Activated B cell treated with CpG ODN at 0.5 μM for 24 hours (primary cell): ENCODE results near the gene CFAP47. TPM values are rescaled to one million over a fixed set of nuclear protein-coding genes. Genes with fewer than 3 reads are reported as not detected.
"Not testable (repeated sequence)": the region's sequence is repeated elsewhere in the genome, so short reads cannot be mapped to it uniquely, and the experiment has no call there.

Experiments
- ATAC-seq: fragments of 200-7000 bp; cut with Tn5 transposase; one replicate; pipeline ENCODE4 v1.10.0; 2021; ENCODE audit warnings: low read depth, mild to moderate bottlenecking, moderate library complexity
- CTCF ChIA-PET: fragments of 350-600 bp; sonication (Branson Sonifier 250); formaldehyde crosslinking; loops from one replicate; lab custom pipeline; 2021; ENCODE audit warnings: antibody characterized with exemption; lab: Charles Lee
- POLR2A ChIA-PET: fragments of 350-600 bp; sonication (Branson Sonifier 250); formaldehyde crosslinking; loops from one replicate; lab custom pipeline; 2021; ENCODE audit warnings: antibody characterized with exemption; lab: Charles Lee
- DNase-seq: peaks from one replicate; pipeline ENCODE4 v3.0.0; 2022
- H3K27ac Mint-ChIP-seq: one replicate; pipeline ENCODE4 v1.8.0; 2020; ENCODE audit warnings: mixed read lengths
- H3K27me3 Mint-ChIP-seq: one replicate; pipeline ENCODE4 v1.8.0; 2021; ENCODE audit warnings: mixed read lengths
- H3K36me3 Mint-ChIP-seq: one replicate; pipeline ENCODE4 v1.8.0; 2021; ENCODE audit warnings: low read depth, mixed read lengths
- H3K4me1 Mint-ChIP-seq: one replicate; pipeline ENCODE4 v1.8.0; 2021; ENCODE audit warnings: mixed read lengths
- H3K4me3 Mint-ChIP-seq: one replicate; pipeline ENCODE4 v1.8.0; 2020; ENCODE audit warnings: mild to moderate bottlenecking, mixed read lengths
- H3K9me3 Mint-ChIP-seq: one replicate; pipeline ENCODE4 v1.8.0; 2020; ENCODE audit warnings: mixed read lengths
- CTCF ChIP-seq: fragments of 200-600 bp; IDR thresholded peaks from one replicate; pipeline ENCODE4 v1.8.0; 2022; ENCODE audit warnings: antibody characterized with exemption, mild to moderate bottlenecking
- intact Hi-C: fragments of 100-400 bp; cut with micrococcal nuclease; formaldehyde crosslinking; loops from one replicate; pipeline ENCODE4 v1.15.1; 2024
- total RNA-seq: library from RNA; stranded (reverse); gene quantifications from 2 replicates; pipeline ENCODE4 v1.2.3, GENCODE V29; 2022

The CFAP47 gene
- total RNA-seq, 1 donor from 2014 or later, result not detected

DNA sequence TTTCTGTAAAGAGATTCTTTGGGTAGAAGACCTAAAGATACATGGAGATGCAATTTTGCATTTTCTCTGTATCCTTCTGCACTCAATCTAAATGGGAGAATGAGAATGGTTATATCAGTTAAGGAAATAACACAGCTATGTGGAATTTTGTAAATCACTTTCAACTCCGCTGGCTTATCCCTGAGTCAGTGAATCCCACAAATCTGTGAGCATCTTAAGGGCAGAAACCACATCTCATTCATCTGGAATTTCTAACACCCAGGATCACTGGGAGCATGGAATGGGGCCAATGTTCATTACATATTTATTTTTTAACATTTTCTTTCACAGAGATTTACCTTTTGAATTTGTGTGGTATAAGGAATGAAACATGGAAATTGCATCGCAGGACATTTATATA lies 167.8 kb downstream of the CFAP47 start:
- intact Hi-C loops, result no loop called here
- H3K27ac Mint-ChIP-seq, result no peak overlapping the region
- no peaks in the 10 kb centered on the region for H3K4me1 Mint-ChIP-seq
- H3K36me3 Mint-ChIP-seq, result no peaks in the 10 kb centered on the region
- ChIA-PET CTCF (no interaction called here), POLR2A (no interaction called here)
- TF ChIP-seq CTCF, result no peak
- no peaks in the 10 kb centered on the region for H3K27me3 Mint-ChIP-seq
- no peak overlapping the region for H3K4me3 Mint-ChIP-seq
- ATAC-seq (no peak), DNase-seq (no peak)
- no peaks in the 10 kb centered on the region for H3K9me3 Mint-ChIP-seq

GRCh38 chrX:36088939-36089338 lies 169.4 kb downstream of the CFAP47 start:
- H3K36me3 Mint-ChIP-seq, H3K27me3 Mint-ChIP-seq, POLR2A ChIA-PET, H3K27ac Mint-ChIP-seq, H3K9me3 Mint-ChIP-seq, H3K4me1 Mint-ChIP-seq, intact Hi-C loops, H3K4me3 Mint-ChIP-seq, DNase-seq, CTCF ChIA-PET, ATAC-seq: not testable (repeated sequence)

- ChIA-PET POLR2A (no interaction called here), CTCF (no interaction called here)
- Mint-ChIP-seq H3K27me3 (no peaks in the 10 kb centered on the region), H3K9me3 (no peaks in the 10 kb centered on the region), H3K27ac (no peak overlapping the region), H3K36me3 (no peaks in the 10 kb centered on the region), H3K4me3 (no peak overlapping the region), H3K4me1 (no peaks in the 10 kb centered on the region)
- DNase-seq (no peak), ATAC-seq (no peak)
- intact Hi-C loops, result no loop called here
- TF ChIP-seq CTCF, result no peak
These were observed 182.9 kb downstream of the CFAP47 start for GRCh38 chrX:36102425-36102824.

DNA sequence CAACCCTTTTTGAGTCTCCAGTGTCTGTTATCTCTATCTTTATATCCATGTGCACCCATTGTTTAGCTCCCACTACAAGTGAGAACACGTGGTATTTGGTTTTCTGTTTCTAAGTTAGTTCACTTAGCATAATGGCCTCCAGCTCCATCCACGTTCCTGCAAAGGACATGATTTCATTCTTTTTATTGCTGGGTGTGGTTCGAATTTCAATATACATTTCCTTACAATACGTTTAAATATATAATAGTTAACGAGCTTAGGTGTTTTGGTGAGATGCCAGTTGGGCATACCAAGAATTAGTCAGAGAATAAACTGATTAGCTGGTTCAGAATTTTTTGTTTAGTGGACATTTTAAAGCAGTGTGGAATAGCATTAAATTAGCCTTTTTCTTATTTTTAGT lies 196.7 kb downstream of the CFAP47 start:
- POLR2A ChIA-PET, result no interaction called here
- H3K27ac Mint-ChIP-seq, result no peak overlapping the region
- ATAC-seq, result no peak

DNA sequence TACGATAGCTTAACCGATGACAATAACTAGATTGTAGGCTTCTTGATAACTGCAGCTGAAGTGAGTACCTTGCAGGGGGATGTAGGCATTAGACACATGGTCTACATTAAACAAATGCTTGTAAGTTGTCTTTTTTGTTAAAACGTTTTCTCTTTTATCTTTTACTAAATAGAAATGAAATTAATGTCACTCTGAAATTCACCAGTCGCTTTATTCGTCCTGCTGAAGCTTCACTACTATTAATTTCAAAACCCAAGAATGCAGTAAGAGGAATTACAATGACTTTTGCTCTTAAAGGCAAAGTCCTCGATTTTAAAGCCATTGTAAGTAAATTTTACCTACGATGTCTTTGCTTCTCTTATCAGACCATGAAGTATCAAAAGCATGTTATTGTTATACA lies 239.7 kb downstream of the CFAP47 start:
- no peak overlapping the region for H3K4me3 Mint-ChIP-seq
- H3K9me3 Mint-ChIP-seq, result no peaks in the 10 kb centered on the region
- H3K27ac Mint-ChIP-seq, result no peak overlapping the region
- CTCF ChIA-PET, result no interaction called here
- TF ChIP-seq CTCF, result no peak
- intact Hi-C loops, result no loop called here
- no peak for DNase-seq
- H3K4me1 Mint-ChIP-seq, result no peaks in the 10 kb centered on the region
- ATAC-seq, result no peak
- H3K27me3 Mint-ChIP-seq, result no peaks in the 10 kb centered on the region
- H3K36me3 Mint-ChIP-seq, result no peaks in the 10 kb centered on the region
- POLR2A ChIA-PET, result no interaction called here

More for the DNA sequence above, 196.7 kb downstream of the CFAP47 start:
- intact Hi-C loops, result no loop called here
- no peak for DNase-seq
- no peak for TF ChIP-seq CTCF
- H3K9me3 Mint-ChIP-seq, result peaks cover 3% of the 10 kb centered on the region
- no peaks in the 10 kb centered on the region for H3K27me3 Mint-ChIP-seq
- H3K4me3 Mint-ChIP-seq, result no peak overlapping the region
- CTCF ChIA-PET, result no interaction called here
- no peaks in the 10 kb centered on the region for H3K4me1 Mint-ChIP-seq
- H3K36me3 Mint-ChIP-seq, result no peaks in the 10 kb centered on the region

GRCh38 chrX:36160081-36160480 lies 240.5 kb downstream of the CFAP47 start:
- ATAC-seq (no peak), DNase-seq (no peak)
- no peak overlapping the region for H3K4me3 Mint-ChIP-seq
- TF ChIP-seq CTCF, result no peak
- H3K36me3 Mint-ChIP-seq, result no peaks in the 10 kb centered on the region
- intact Hi-C loops, result no loop called here
- no peaks in the 10 kb centered on the region for H3K27me3 Mint-ChIP-seq
- H3K27ac Mint-ChIP-seq, result no peak overlapping the region
- ChIA-PET POLR2A (no interaction called here), CTCF (no interaction called here)
- H3K4me1 Mint-ChIP-seq, result no peaks in the 10 kb centered on the region
- H3K9me3 Mint-ChIP-seq, result no peaks in the 10 kb centered on the region
